ENCODE measurements around the gene HSF2BP. TPM values are rescaled to one million over a fixed set of nuclear protein-coding genes. Genes with fewer than 3 reads are reported as not detected.
"Not testable (repeated sequence)": the region's sequence is repeated elsewhere in the genome, so short reads cannot be mapped to it uniquely, and the experiment has no call there.

HSF2BP gene
- total and polyA plus RNA-seq, 4 experiments from 2014 or later: 0.39 to 0.70 (median 0.67) TPM; not detected in 1

DNA sequence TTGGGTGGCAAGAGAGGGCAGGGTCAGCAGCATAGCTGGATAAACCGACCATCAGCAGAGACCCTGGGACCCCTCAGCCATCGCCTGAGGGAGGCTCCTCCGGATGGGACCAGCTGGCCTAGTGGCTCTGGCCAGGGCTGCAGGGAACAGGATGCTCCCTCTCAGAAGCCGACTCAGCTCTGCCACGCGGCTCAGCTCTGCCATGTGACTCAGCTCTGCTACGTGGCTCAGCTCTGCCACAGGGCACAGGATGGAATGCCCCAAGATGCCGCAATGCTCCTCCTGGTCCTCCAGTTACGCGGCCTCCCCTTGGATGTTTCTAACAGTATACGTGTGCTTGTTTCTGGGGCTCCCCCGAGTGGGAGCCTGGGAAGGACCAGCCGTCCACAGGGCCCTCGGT, 165.8 kb downstream of the HSF2BP start:
- DNase-seq; CTCF ChIA-PET (ENCODE audit: partially characterized antibody); H3K36me3 ChIP-seq (ENCODE audit: insufficient read depth, low read length); H3K36me3 Mint-ChIP-seq; H3K4me3 Mint-ChIP-seq; H3K9me3 ChIP-seq (ENCODE audit: control insufficient read depth in 1 of 2, low read length in 2 of 2); H3K4me3 ChIP-seq (ENCODE audit: low read length in 2 of 2); H3K27me3 Mint-ChIP-seq; H3K4me1 ChIP-seq (ENCODE audit: insufficient read depth, low read length); H3K4me1 Mint-ChIP-seq; POLR2A ChIA-PET (ENCODE audit: partially characterized antibody); H3K27ac ChIP-seq (ENCODE audit: low read depth, low read length); H3K27me3 ChIP-seq (ENCODE audit: insufficient read depth, low read length); H3K9me3 Mint-ChIP-seq; H3K27ac Mint-ChIP-seq; intact Hi-C loops (cut with micrococcal nuclease): not testable (repeated sequence)

GRCh38 chr21:43488235-43488634, 171.1 kb downstream of the HSF2BP start:
- H3K36me3 Mint-ChIP-seq; intact Hi-C loops (cut with micrococcal nuclease); H3K27me3 Mint-ChIP-seq; CTCF ChIA-PET (ENCODE audit: partially characterized antibody); H3K9me3 Mint-ChIP-seq; H3K27ac ChIP-seq (ENCODE audit: low read depth, low read length); DNase-seq; H3K4me3 ChIP-seq (ENCODE audit: low read length in 2 of 2); H3K27me3 ChIP-seq (ENCODE audit: insufficient read depth, low read length); H3K4me3 Mint-ChIP-seq; H3K36me3 ChIP-seq (ENCODE audit: insufficient read depth, low read length); H3K9me3 ChIP-seq (ENCODE audit: control insufficient read depth in 1 of 2, low read length in 2 of 2); H3K4me1 ChIP-seq (ENCODE audit: insufficient read depth, low read length); H3K27ac Mint-ChIP-seq; H3K4me1 Mint-ChIP-seq; POLR2A ChIA-PET (ENCODE audit: partially characterized antibody): not testable (repeated sequence)

- H3K27me3 Mint-ChIP-seq; H3K4me3 Mint-ChIP-seq; H3K36me3 Mint-ChIP-seq; H3K27me3 ChIP-seq (ENCODE audit: insufficient read depth, low read length); DNase-seq; H3K4me1 Mint-ChIP-seq; H3K27ac ChIP-seq (ENCODE audit: low read depth, low read length); CTCF ChIA-PET (ENCODE audit: partially characterized antibody); H3K9me3 ChIP-seq (ENCODE audit: control insufficient read depth in 1 of 2, low read length in 2 of 2); intact Hi-C loops (cut with micrococcal nuclease); H3K9me3 Mint-ChIP-seq; H3K4me1 ChIP-seq (ENCODE audit: insufficient read depth, low read length); H3K27ac Mint-ChIP-seq; H3K36me3 ChIP-seq (ENCODE audit: insufficient read depth, low read length); H3K4me3 ChIP-seq (ENCODE audit: low read length in 2 of 2); POLR2A ChIA-PET (ENCODE audit: partially characterized antibody): not testable (repeated sequence)
These were observed 173.2 kb downstream of the HSF2BP start for GRCh38 chr21:43486051-43486450.

DNA sequence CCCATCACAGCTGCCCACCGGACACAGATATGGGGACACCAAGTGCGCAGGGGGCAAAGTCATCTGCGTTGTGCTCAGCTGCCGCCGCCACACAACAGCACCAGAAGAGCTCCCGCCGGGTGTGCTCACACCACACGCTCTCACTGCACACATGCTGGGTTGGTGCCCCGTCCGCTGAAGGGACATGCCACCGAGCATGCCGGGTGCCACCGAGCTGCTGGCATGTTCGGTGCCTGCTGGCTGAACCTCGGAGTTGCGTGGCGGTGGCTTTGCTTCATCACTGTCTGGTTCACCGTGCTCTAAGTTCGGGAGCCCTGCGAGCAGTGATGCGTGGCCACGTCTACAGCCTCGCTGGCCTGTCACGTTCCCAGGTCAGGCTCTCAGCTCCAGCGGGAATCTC, 174.3 kb downstream of the HSF2BP start:
- H3K4me1 ChIP-seq (ENCODE audit: insufficient read depth, low read length); H3K4me3 Mint-ChIP-seq; intact Hi-C loops (cut with micrococcal nuclease); H3K36me3 Mint-ChIP-seq; DNase-seq; H3K9me3 ChIP-seq (ENCODE audit: control insufficient read depth in 1 of 2, low read length in 2 of 2); H3K36me3 ChIP-seq (ENCODE audit: insufficient read depth, low read length); H3K9me3 Mint-ChIP-seq; H3K27me3 Mint-ChIP-seq; H3K4me3 ChIP-seq (ENCODE audit: low read length in 2 of 2); POLR2A ChIA-PET (ENCODE audit: partially characterized antibody); CTCF ChIA-PET (ENCODE audit: partially characterized antibody); H3K27ac ChIP-seq (ENCODE audit: low read depth, low read length); H3K4me1 Mint-ChIP-seq; H3K27me3 ChIP-seq (ENCODE audit: insufficient read depth, low read length); H3K27ac Mint-ChIP-seq: not testable (repeated sequence)

GRCh38 chr21:43479197-43479596, 180.1 kb downstream of the HSF2BP start:
- not testable (repeated sequence) for H3K27ac Mint-ChIP-seq

More at GRCh38 chr21:43479197-43479596, 180.1 kb downstream of the HSF2BP start:
- H3K9me3 Mint-ChIP-seq; intact Hi-C loops (cut with micrococcal nuclease); H3K4me1 Mint-ChIP-seq; H3K27me3 Mint-ChIP-seq; POLR2A ChIA-PET (ENCODE audit: partially characterized antibody); H3K4me3 Mint-ChIP-seq; H3K27me3 ChIP-seq (ENCODE audit: insufficient read depth, low read length); CTCF ChIA-PET (ENCODE audit: partially characterized antibody); DNase-seq; H3K27ac ChIP-seq (ENCODE audit: low read depth, low read length); H3K4me3 ChIP-seq (ENCODE audit: low read length in 2 of 2); H3K9me3 ChIP-seq (ENCODE audit: control insufficient read depth in 1 of 2, low read length in 2 of 2); H3K36me3 Mint-ChIP-seq; H3K36me3 ChIP-seq (ENCODE audit: insufficient read depth, low read length); H3K4me1 ChIP-seq (ENCODE audit: insufficient read depth, low read length): not testable (repeated sequence)

Small RNAs within 50 kb of the gene (microRNA-seq; reads per million reads assigned to microRNA genes)
- not detected for gene MIR6070 (ENCODE audit: borderline microRNAs expressed, borderline number of aligned reads, borderline replicate concordance)

Other genes with a start within 250 kb of the HSF2BP start
- gene SIK1, start 232.4 kb downstream of the HSF2BP start, total RNA-seq: under 1 TPM in 1 of 2 experiments, not detected in 1; 0.35 TPM
- not detected for gene SIK1, start 232.4 kb downstream of the HSF2BP start, polyA plus RNA-seq
- gene RRP1B, start 72 bp upstream of the HSF2BP start, total RNA-seq: 10 to 100 TPM; 39.9 to 40.5 TPM
- gene RRP1B, start 72 bp upstream of the HSF2BP start, polyA plus RNA-seq: 10 to 100 TPM; 19.8 to 38.0 TPM
- gene PDXK, start 59.6 kb upstream of the HSF2BP start, total RNA-seq: 10 to 100 TPM; 90.8 to 94.3 TPM
- 10 to 100 TPM; 37.5 to 64.1 TPM for gene PDXK, start 59.6 kb upstream of the HSF2BP start, polyA plus RNA-seq
- gene CSTB, start 116.8 kb upstream of the HSF2BP start, total RNA-seq: 10 to 100 TPM; 46.0 to 48.8 TPM
- gene CSTB, start 116.8 kb upstream of the HSF2BP start, polyA plus RNA-seq: 10 to 100 TPM; 68.4 to 97.0 TPM
- gene RRP1, start 130.1 kb upstream of the HSF2BP start, total RNA-seq: 10 to 100 TPM; 25.4 to 27.7 TPM
- 10 to 100 TPM; 13.5 to 22.2 TPM for gene RRP1, start 130.1 kb upstream of the HSF2BP start, polyA plus RNA-seq
- gene AGPAT3, start 205.7 kb upstream of the HSF2BP start, total RNA-seq: 10 to 100 TPM; 72.4 to 76.7 TPM
- gene AGPAT3, start 205.7 kb upstream of the HSF2BP start, polyA plus RNA-seq: 10 to 100 TPM; 16.0 to 21.0 TPM